HG03196 (cell line): ENCODE results near the gene UVRAG.
"Not testable (repeated sequence)": the region's sequence is repeated elsewhere in the genome, so short reads cannot be mapped to it uniquely, and the experiment has no call there.

ENCODE experiments used
- ATAC-seq: cut with Tn5 transposase; IDR thresholded peaks from one replicate; pipeline ENCODE4 v1.9.1; 2021; ENCODE audit not compliant: unreplicated experiment

Gene UVRAG

GRCh38 chr11:75836417-75836816, 21.4 kb downstream of the UVRAG start:
- ATAC-seq = no peak

GRCh38 chr11:75839851-75840250, 24.8 kb downstream of the UVRAG start:
- no peak for ATAC-seq

DNA sequence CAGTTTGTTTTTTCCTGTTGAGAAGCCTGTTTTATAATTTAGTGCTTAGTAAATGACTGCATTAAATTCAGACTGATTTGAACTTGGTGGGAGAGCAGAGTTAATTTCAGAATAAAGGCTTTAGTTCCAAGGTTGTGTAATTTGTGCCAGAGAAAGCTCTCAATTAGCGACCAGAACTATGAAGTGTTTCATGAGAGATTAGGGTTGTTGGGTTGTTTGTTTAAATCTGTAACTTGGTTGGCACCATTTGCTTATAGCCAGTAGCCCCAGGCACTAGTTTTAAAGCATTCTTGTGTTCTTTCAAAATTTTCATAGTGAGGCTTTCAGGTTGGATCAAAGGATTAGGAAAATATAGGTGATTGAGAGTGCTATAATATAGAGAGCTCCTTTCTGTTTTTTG, 25.5 kb downstream of the UVRAG start:
- no peak for ATAC-seq

DNA sequence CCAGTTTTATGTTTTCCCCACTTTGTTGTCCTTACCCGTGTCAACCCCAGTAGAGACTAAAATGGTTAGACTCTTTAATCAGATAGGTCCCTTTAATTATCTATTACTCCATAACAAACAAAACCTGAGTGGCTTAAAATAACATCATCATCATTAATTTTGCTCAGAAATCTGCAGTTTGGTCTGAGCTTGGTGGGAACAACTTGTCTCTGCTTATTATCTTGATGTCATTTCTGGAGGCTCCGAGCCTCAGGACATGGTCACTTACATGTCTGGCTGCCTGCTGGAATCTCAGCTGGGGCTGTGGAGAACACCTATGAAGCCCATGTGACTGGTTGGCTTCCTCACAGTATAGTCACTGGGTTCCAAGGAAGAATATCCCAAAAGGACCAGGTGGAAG, 26.7 kb downstream of the UVRAG start:
- ATAC-seq = no peak

DNA sequence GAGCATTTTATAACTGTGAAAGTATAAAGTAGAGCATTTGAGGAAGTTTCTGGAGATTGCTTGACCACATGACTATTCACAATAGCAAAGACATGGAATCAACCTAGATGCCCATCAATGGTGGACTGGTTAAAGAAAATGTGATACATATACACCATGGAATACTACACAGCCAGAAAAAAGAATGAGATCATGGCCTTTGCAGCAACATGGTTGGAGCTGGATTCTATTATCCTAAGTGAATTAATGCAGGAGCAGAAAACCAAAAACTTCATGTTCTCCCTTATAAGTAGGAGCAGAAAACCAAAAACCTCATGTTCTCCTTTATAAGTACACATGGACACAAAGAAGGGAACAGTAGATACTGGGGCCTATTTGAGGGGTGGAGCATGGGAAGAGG, 30.3 kb downstream of the UVRAG start:
- no peak for ATAC-seq

DNA sequence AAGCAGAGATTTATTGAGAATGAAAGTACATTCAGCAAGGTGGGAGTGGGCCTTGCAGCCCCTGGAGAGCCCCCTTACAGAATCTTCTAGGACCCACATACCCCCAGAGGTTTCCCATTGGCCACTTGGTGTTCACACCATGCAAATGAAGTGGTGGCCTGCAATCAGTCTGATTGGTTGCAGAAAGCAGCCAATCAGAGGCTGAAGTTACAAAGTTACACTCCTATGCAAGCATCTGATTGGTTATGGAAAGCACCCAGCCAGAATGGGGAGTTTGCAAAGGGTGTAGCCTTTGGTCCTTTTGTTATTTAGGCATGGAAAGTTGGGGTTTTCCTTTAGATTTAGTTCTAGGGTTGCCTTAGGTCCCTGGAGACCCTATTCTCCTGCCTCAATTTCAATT, 34.9 kb downstream of the UVRAG start:
- no peak for ATAC-seq

GRCh38 chr11:75850787-75851186, 35.8 kb downstream of the UVRAG start:
- ATAC-seq = no peak

DNA sequence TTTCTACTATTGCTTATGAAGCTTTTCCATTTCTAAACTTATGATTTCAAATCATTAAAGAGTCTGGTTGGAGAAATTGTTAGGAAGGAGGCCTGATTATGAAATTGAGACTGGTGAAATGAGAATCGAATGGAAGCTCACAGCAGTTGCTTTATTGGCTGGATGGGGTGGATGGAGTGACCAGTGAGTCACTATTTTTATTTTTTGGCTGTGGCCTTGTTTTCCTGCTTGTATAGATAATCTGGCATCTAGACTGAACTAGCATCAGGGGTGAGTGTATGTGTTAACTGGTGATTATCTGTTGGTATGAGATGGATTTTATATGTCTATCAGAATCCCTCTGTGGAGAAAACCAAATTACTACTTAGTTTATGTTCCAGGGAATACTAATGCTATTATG, 36.2 kb downstream of the UVRAG start:
- ATAC-seq = no peak

DNA sequence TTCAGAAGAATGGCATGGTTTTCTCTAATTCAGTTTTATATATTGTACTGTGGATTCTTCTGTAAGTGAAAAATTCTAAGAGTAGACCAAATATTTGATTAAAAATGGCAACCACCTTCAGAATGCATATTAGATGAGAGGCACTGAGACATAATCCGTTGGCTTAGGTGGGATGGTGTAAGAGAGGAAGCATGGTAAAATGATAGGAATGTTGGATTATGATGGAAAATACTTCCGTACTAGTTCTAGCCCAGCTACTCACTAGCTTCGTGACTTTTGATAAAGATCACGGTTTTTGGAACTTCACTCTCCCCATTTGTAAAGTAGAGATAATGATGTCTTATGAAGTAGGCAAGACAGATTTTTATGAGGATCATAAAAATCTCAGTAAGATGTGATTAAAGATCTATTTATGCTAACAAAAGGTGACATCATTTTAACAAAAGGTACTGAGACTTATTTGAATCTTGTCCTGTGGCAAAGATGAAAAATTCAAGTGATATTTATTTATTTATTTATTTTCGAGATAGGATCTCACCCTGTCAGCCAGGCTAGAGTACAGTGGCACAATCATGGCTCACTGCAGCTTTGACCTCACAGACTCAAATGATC, 37.5 kb downstream of the UVRAG start:
- no peak for ATAC-seq

GRCh38 chr11:75853563-75853962, 38.6 kb downstream of the UVRAG start:
- not testable (repeated sequence) for ATAC-seq

GRCh38 chr11:75853971-75854370, 39.0 kb downstream of the UVRAG start:
- no peak for ATAC-seq

DNA sequence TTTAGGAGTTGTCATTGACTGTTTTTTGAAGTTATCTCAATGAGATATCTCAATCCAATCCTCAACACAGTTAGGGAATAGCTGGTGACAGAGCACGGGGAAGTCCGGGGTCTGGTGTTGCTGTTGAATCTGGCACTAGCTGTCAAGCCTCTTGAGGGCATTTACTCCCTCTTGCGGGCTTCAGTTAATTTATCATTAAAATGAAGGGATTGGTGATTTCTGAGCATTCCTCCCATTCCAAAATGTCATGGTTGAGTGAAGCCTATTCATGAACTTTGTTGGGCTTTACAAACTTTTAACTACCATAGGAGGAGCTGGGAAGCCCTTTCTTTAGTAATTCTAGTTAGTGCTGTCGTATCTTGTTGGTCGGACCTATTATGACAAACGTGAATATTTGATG, 40.2 kb downstream of the UVRAG start:
- no peak for ATAC-seq

GRCh38 chr11:75856912-75857311, 41.9 kb downstream of the UVRAG start:
- ATAC-seq = no peak

DNA sequence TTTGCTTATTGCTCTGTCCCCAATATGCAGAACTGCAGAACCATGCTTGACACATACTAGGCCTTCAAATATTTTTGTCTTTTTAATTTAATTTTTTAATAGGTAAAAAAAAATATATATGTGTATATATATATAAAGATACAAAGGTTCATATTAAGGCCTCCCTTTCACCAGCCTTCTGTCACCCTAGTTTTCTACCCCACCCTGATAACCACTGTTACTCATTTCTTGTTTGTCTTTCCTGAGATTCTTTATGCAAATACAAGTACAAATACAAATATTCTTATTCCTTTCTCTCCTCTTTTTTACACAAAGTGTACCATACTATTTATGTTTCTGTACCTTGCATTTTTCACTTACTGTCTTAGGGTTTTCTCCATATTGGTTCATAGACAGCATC, 43.0 kb downstream of the UVRAG start:
- no peak for ATAC-seq

DNA sequence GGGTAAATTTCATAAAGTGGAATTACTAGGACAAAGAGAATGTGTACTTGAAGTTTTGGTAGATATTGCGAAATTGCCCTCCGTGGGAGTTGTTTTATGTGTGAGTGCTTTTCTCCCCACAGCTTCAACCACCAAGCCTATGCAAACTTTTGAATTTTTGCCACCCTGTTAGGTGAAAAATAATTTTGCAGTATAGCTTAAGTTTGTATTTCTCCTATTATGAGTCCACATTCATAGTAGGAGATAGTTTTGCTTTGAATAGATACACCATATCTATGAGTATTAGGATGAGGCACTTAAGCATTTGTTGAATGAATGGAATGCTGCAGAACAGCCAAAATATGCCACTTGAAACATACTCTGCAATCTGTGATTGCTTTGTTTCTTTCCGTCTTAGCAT, 43.6 kb downstream of the UVRAG start:
- no peak for ATAC-seq

- no peak for ATAC-seq
These were observed 44.6 kb downstream of the UVRAG start for GRCh38 chr11:75859614-75860013.

GRCh38 chr11:75862437-75862836, 47.4 kb downstream of the UVRAG start:
- ATAC-seq = no peak

GRCh38 chr11:75867778-75868374, 52.9 kb downstream of the UVRAG start:
- no peak for ATAC-seq

DNA sequence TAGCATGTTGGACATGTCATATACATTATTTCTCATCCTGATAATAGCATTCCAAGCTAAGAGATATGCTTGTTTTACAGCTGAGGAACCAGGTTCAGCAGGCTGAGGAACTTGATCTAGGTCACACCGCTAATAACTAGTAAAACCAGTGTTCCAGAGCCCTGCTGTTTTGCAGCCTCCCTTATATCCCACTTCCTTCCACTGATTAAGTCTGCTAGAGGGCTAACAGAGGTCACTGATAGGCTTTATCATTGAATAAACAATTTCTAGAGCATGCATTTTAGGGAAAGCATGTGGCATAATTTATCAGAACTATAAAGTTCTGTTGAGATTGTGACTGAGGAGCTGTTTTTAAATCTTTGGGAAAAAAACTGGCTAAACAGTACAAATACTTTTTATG, 54.0 kb downstream of the UVRAG start:
- ATAC-seq = no peak

GRCh38 chr11:75869661-75870455, 54.8 kb downstream of the UVRAG start:
- no peak for ATAC-seq

DNA sequence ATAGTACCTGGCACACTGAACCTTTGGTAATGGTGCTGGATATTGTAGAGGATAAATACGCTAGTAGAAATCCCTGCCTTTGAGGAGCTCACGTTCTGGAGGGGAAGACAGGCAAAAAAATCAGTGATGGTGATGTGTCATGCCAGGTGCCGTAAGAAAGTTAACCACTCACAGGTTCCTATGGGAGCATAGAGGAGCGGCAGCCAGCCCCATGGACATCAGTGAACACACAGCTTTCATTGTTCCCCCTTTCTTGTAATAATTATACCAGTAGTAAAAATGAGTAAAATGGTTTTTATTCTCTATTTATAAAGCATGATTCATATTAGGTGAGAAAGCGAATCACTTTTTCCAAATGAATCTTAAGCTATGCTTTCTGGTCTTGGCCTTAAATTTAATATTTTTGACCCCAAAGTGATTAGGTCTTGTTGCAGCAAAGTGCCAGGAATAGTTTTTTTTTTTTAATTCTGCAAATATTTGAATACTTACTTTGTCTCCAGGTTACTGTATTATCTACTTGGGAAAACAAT, 57.9 kb downstream of the UVRAG start:
- ATAC-seq = peak; percentile 29
